ENCODE measurements around the gene GRIA3. TPM values are rescaled to one million over a fixed set of nuclear protein-coding genes. Genes with fewer than 3 reads are reported as not detected.

GRIA3 gene
- total RNA-seq, 2 experiments from 2014 or later = not detected

DNA sequence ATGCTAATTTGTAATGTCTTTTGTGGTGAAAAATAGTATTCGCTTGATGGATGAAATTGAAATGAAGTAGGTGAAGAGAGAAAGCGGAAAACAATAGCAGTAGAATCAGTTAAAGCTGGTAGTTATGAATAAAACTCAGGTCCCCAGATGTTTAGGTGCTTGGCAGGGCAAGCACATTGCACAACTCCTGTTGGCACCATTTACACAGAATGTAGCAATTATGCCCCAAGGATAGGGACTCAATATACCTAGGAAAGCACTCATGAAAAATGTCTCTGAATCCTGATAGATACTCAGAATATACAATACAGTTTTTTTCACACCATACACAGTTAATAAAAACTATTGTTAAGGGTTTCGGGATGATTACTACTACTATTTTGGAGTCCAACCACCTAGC lies 26.5 kb upstream of the GRIA3 start:
- Histone ChIP-seq H3K9me3 (ENCODE audit: low read length) (no peaks in the 10 kb centered on the region), H2AFZ (ENCODE audit: low read length) (no peak overlapping the region), H3K36me3 (ENCODE audit: insufficient read depth, low read length) (no peaks in the 10 kb centered on the region), H3K4me1 (ENCODE audit: insufficient read depth, low read length, poor library complexity, severe bottlenecking) (no peaks in the 10 kb centered on the region), H3K4me3 (ENCODE audit: low read depth, low read length, poor library complexity, severe bottlenecking) (no peak overlapping the region), H3K79me2 (ENCODE audit: insufficient read depth, low read depth, low read length) (no peaks in the 10 kb centered on the region), H3K9me2 (ENCODE audit: insufficient read depth, low read length) (no peaks in the 10 kb centered on the region), H3K27ac (ENCODE audit: low read depth, low read length, poor library complexity, severe bottlenecking) (no peak overlapping the region), H4K20me1 (ENCODE audit: insufficient read depth, low read length) (no peaks in the 10 kb centered on the region), H3K4me2 (ENCODE audit: low read length) (no peak overlapping the region)
- POLR2A ChIA-PET = no interaction called here
- CTCF ChIA-PET (ENCODE audit: unreplicated experiment) = no interaction called here
- no peak for TF ChIP-seq EZH2phosphoT487 (IDR thresholded peaks at IDR 0.05; ENCODE audit: borderline replicate concordance, low read depth, low read length)
- TF ChIP-seq, protein P1, sequence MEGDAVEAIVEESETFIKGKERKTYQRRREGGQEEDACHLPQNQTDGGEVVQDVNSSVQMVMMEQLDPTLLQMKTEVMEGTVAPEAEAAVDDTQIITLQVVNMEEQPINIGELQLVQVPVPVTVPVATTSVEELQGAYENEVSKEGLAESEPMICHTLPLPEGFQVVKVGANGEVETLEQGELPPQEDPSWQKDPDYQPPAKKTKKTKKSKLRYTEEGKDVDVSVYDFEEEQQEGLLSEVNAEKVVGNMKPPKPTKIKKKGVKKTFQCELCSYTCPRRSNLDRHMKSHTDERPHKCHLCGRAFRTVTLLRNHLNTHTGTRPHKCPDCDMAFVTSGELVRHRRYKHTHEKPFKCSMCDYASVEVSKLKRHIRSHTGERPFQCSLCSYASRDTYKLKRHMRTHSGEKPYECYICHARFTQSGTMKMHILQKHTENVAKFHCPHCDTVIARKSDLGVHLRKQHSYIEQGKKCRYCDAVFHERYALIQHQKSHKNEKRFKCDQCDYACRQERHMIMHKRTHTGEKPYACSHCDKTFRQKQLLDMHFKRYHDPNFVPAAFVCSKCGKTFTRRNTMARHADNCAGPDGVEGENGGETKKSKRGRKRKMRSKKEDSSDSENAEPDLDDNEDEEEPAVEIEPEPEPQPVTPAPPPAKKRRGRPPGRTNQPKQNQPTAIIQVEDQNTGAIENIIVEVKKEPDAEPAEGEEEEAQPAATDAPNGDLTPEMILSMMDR (conservative IDR thresholded peaks at IDR 0.05; ENCODE audit: low read length) = no peak
- DNase-seq (ENCODE audit: low spot score) = no peak
- BruUV-seq (replicated peaks) = no TSS peak
- intact Hi-C loops (cut with micrococcal nuclease; ENCODE audit: unreplicated experiment) = no loop called here

DNA sequence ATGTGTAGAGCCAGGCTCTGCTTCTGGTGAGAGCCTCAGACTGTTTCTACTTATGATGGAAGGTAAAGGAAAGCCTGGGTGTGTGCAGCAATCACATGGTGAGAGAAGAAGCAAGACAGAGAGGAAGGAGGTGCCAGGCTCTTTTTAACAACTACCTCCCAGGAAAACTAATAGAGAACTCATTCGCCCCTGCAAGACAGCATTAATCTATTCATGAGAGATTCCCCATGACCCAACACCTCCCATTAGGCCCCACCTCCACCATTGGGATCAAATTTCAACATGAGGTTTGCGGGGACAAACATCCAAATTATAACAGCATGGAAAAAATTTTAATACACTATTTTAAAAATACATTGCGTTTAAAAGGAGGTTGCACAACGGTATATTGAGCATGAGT lies 24.7 kb upstream of the GRIA3 start:
- BruUV-seq (replicated peaks) = no TSS peak
- intact Hi-C loops (cut with micrococcal nuclease; ENCODE audit: unreplicated experiment) = no loop called here
- Histone ChIP-seq H3K9me2 (ENCODE audit: insufficient read depth, low read length) (no peaks in the 10 kb centered on the region), H3K4me2 (ENCODE audit: low read length) (no peak overlapping the region), H3K4me1 (ENCODE audit: insufficient read depth, low read length, poor library complexity, severe bottlenecking) (no peaks in the 10 kb centered on the region), H4K20me1 (ENCODE audit: insufficient read depth, low read length) (no peaks in the 10 kb centered on the region), H3K36me3 (ENCODE audit: insufficient read depth, low read length) (no peaks in the 10 kb centered on the region), H3K4me3 (ENCODE audit: low read depth, low read length, poor library complexity, severe bottlenecking) (no peak overlapping the region), H2AFZ (ENCODE audit: low read length) (no peak overlapping the region), H3K27ac (ENCODE audit: low read depth, low read length, poor library complexity, severe bottlenecking) (no peak overlapping the region), H3K79me2 (ENCODE audit: insufficient read depth, low read depth, low read length) (no peaks in the 10 kb centered on the region), H3K9me3 (ENCODE audit: low read length) (no peaks in the 10 kb centered on the region)
- ChIA-PET POLR2A (interaction anchor here (0.6 kb wide), 1 partner anchor 11 kb away, joined by 3 read pairs; no protein-coding TSS in a partner anchor), CTCF (ENCODE audit: unreplicated experiment) (no interaction called here)
- no peak for TF ChIP-seq EZH2phosphoT487 (IDR thresholded peaks at IDR 0.05; ENCODE audit: borderline replicate concordance, low read depth, low read length)
- TF ChIP-seq, protein P1 (conservative IDR thresholded peaks at IDR 0.05; ENCODE audit: low read length) = no peak
- DNase-seq (ENCODE audit: low spot score) = no peak

DNA sequence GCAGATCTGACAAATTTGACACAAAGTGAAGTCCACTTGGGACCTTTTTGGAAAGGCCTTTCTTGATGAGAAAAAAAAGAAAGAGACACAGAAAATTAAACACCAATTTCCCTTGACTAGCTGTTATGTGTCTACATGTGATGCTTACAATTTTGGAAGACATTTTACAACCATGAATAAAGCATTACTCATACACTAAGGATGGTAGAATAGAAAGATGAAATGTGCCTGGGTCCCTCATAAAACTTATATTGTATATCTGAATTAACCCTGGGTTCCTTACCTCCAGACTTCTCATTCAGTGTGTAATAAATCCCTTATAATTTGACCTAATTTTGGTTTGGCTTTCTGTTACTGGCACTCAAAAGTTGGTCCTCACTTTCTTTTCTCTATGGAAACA lies 16.5 kb upstream of the GRIA3 start:
- Histone ChIP-seq H3K9me3 (ENCODE audit: low read length) (no peaks in the 10 kb centered on the region), H2AFZ (ENCODE audit: low read length) (no peak overlapping the region), H4K20me1 (ENCODE audit: insufficient read depth, low read length) (no peaks in the 10 kb centered on the region), H3K4me3 (ENCODE audit: low read depth, low read length, poor library complexity, severe bottlenecking) (no peak overlapping the region), H3K4me1 (ENCODE audit: insufficient read depth, low read length, poor library complexity, severe bottlenecking) (no peaks in the 10 kb centered on the region), H3K27ac (ENCODE audit: low read depth, low read length, poor library complexity, severe bottlenecking) (no peak overlapping the region), H3K79me2 (ENCODE audit: insufficient read depth, low read depth, low read length) (no peaks in the 10 kb centered on the region), H3K4me2 (ENCODE audit: low read length) (no peak overlapping the region), H3K36me3 (ENCODE audit: insufficient read depth, low read length) (no peaks in the 10 kb centered on the region), H3K9me2 (ENCODE audit: insufficient read depth, low read length) (no peaks in the 10 kb centered on the region)
- CTCF ChIA-PET (ENCODE audit: unreplicated experiment) = no interaction called here
- POLR2A ChIA-PET = no interaction called here
- TF ChIP-seq EZH2phosphoT487 (IDR thresholded peaks at IDR 0.05; ENCODE audit: borderline replicate concordance, low read depth, low read length) = no peak
- TF ChIP-seq, protein P1 (conservative IDR thresholded peaks at IDR 0.05; ENCODE audit: low read length) = no peak
- no TSS peak for BruUV-seq (replicated peaks)
- DNase-seq (ENCODE audit: low spot score) = no peak
- intact Hi-C loops (cut with micrococcal nuclease; ENCODE audit: unreplicated experiment) = no loop called here

Data from OCI-LY7 (cell line).